Muscle of leg (tissue), 11 donors: ENCODE data around the gene ACSBG1. TPM values are rescaled to one million over a fixed set of nuclear protein-coding genes. Genes with fewer than 3 reads are reported as not detected.

Experiments used
- DNase-seq: peaks from one replicate; pipeline ENCODE4 v3.0.0; 2013
- H3K27ac ChIP-seq: one replicate; pipeline ENCODE4 v1.5.1; 2013; ENCODE audit warnings: mild to moderate bottlenecking, low read length, control low read depth
- H3K27me3 ChIP-seq: one replicate; pipeline ENCODE4 v1.6.1; 2013; ENCODE audit warnings: low read length; ENCODE audit not compliant: control insufficient read depth, insufficient read depth
- H3K36me3 ChIP-seq: one replicate; pipeline ENCODE4 v1.6.1; 2013; ENCODE audit warnings: low read length; ENCODE audit not compliant: control insufficient read depth, insufficient read depth
- H3K4me1 ChIP-seq: one replicate; pipeline ENCODE4 v1.6.1; 2013; ENCODE audit warnings: low read length; ENCODE audit not compliant: control insufficient read depth, insufficient read depth
- H3K4me3 ChIP-seq: one replicate; pipeline ENCODE4 v1.5.1; 2013; ENCODE audit warnings: low read length, control low read depth
- H3K9me3 ChIP-seq: replicated peaks from 2 replicates; pipeline ENCODE4 v1.6.1; 2013; ENCODE audit warnings: low read depth, low read length; ENCODE audit not compliant: control insufficient read depth
- WGBS: methylation state at CpG from one replicate; pipeline ENCODE4 v1.1.5; 2013; ENCODE audit warnings: missing lambda C conversion rate; ENCODE audit not compliant: insufficient coverage; 5-methylcytosine and 5-hydroxymethylcytosine counted together
- polyA plus RNA-seq, 8 donors: library from polyadenylated mRNA; unstranded; fragments of 120-200 nt; gene quantifications; one replicate each; pipeline versions ENCODE4 v1.2.1 to v1.2.3, GENCODE V29; 2013; ENCODE audit warnings: inconsistent platforms in 1 of 8, low replicate concordance in 1 of 8; ENCODE audit not compliant: insufficient read length in 8 of 8, insufficient read depth in 1 of 8
- total RNA-seq: library from RNA; stranded (reverse); fragments of 120-200 nt; gene quantifications from one replicate; pipeline ENCODE4 v1.2.4, GENCODE V29; 2013

Gene ACSBG1
- total and polyA plus RNA-seq, 9 donors = 0.22 to 2.1 (median 0.57) TPM

DNA sequence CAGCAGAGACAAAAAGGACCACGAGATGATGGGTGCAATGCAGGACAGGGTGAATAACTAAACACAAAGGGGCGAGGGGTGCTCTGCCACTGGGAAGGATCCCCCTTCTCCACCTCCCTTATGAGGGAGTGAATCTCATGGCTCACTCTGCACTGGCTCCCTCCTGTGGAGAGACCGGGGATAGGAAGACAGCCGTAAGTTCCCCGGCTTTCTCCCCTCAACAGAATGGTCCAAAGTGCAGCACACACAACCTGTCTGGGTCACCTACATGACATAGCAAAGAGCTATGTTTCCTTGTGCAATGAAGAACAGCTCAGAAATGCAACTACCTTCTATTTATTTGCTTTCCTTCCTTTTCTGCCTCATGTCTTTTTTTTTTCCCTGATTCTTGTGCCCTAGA is 7.8 kb upstream of the ACSBG1 start:
- Histone ChIP-seq H3K4me3 (no peak overlapping the region), H3K27ac (no peak overlapping the region), H3K4me1 (peaks cover 17% of the 10 kb centered on the region), H3K9me3 (no peaks in the 10 kb centered on the region), H3K27me3 (no peaks in the 10 kb centered on the region), H3K36me3 (no peaks in the 10 kb centered on the region)
- DNase-seq = no peak
- WGBS = no CpG with 5 or more reads among the region's 5 CpGs

DNA sequence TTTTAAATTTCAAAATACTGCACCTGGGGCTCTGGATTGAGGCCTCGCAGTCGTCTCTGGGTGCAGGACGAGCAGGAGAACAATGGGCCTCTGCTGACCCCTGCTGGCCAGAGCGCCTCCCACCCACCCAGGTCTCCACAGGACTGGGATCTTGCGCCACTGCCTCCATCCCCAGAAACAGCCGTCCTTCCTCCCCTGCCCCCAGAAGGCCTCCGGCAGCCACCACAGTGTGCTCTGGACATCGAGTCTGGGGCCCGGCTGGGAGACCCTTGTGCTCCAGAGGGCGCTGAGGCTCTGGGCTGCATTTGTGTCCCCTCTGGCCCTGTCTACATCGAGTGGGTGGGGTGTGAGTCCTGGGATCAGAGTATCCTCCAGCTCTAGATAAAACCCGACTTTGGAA is 6.7 kb upstream of the ACSBG1 start:
- H3K27me3 ChIP-seq = no peaks in the 10 kb centered on the region
- H3K4me1 ChIP-seq = peaks cover 17% of the 10 kb centered on the region
- H3K36me3 ChIP-seq = no peaks in the 10 kb centered on the region
- peak; percentile 82 for DNase-seq
- H3K9me3 ChIP-seq = no peaks in the 10 kb centered on the region
- 7% methylated on average over 8 of the region's 12 CpGs for WGBS
- H3K27ac ChIP-seq = no peak overlapping the region
- no peak overlapping the region for H3K4me3 ChIP-seq

DNA sequence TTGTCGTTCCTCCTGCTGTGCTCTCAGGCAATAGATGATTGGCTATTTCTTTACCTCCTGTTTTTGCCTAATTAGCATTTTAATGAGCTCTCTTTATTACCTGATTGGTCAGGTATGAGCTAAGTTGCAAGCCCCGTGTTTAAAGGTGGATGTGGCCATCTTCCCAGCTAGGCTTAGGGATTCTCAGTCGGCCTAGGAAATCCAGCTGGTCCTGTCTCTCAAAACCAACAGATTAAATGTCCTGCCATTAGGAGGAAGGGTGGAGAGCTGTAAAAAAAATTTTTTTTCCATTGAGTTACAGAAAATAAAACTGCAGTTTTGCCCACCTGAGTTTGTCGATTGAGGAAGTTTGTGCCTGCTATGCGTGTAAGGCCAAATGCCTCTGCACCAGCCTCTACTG is 5.4 kb upstream of the ACSBG1 start:
- 85% methylated on average over 2 of the region's 5 CpGs for whole genome bisulfite sequencing

GRCh38 chr15:78237146-78237545 is 2.8 kb upstream of the ACSBG1 start:
- no peak overlapping the region for H3K27ac ChIP-seq
- peaks cover 2% of the 10 kb centered on the region for H3K27me3 ChIP-seq
- H3K4me1 ChIP-seq = peaks cover 8% of the 10 kb centered on the region
- no peak for DNase-seq
- H3K36me3 ChIP-seq = no peaks in the 10 kb centered on the region
- H3K9me3 ChIP-seq = no peaks in the 10 kb centered on the region
- 70% methylated on average over 5 of the region's 6 CpGs for WGBS
- no peak overlapping the region for H3K4me3 ChIP-seq

More for the DNA sequence above, 5.4 kb upstream of the ACSBG1 start:
- DNase-seq = peak; percentile 62
- Histone ChIP-seq H3K9me3 (no peaks in the 10 kb centered on the region), H3K36me3 (no peaks in the 10 kb centered on the region), H3K27me3 (no peaks in the 10 kb centered on the region), H3K4me1 (peaks cover 17% of the 10 kb centered on the region), H3K27ac (no peak overlapping the region), H3K4me3 (no peak overlapping the region)

DNA sequence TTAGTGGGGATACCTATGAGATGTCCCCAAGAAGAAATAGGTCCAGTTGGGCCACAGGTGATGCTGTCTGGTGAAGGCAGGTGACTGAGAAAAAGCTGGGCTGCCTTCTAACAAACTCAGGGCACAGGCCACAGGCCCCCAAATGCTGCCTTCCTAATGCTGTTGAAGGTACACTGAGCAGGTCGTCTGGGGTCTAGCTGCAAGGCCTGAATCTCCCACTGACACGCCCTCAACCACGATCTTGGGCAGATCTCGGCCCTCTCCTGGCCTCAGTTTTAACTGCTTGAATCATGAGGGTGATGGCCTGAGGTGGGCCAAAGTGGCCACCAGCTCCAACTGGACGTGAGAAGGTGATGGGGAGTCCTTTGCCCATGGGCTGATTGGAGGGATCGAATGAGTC is 2.1 kb upstream of the ACSBG1 start:
- WGBS = 86% methylated on average over 5 of the region's 6 CpGs
- H3K36me3 ChIP-seq = no peaks in the 10 kb centered on the region

DNA sequence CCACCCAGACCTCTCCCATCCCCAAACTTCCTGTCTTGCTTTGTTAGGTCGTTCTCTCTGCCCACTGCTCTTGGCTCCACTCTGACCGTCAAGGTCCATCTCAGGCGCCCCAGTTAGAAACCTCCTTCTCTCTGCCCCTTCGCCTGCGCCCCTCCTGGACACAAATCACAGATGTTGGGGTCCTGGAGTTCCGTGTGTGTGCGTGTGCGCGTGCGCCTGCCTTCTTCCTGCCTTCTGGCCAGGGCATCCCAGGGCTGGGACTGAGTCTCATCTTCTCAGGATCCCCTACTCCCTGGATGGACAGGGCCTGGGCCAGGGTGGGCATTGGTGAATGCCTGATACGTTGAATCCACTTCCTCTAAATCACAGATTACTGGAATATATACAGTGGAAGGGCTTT is 869 bp downstream of the ACSBG1 start:
- H3K4me1 ChIP-seq = no peaks in the 10 kb centered on the region
- 76% methylated on average over 5 of the region's 11 CpGs for WGBS
- H3K36me3 ChIP-seq = no peaks in the 10 kb centered on the region
- no peak overlapping the region for H3K27ac ChIP-seq
- H3K4me3 ChIP-seq = no peak overlapping the region
- H3K27me3 ChIP-seq = peaks cover 2% of the 10 kb centered on the region
- DNase-seq = no peak
- no peaks in the 10 kb centered on the region for H3K9me3 ChIP-seq

More for the DNA sequence above, 2.1 kb upstream of the ACSBG1 start:
- Histone ChIP-seq H3K4me3 (no peak overlapping the region), H3K9me3 (no peaks in the 10 kb centered on the region), H3K27me3 (peaks cover 2% of the 10 kb centered on the region), H3K27ac (no peak overlapping the region), H3K4me1 (peaks cover 8% of the 10 kb centered on the region)
- no peak for DNase-seq

DNA sequence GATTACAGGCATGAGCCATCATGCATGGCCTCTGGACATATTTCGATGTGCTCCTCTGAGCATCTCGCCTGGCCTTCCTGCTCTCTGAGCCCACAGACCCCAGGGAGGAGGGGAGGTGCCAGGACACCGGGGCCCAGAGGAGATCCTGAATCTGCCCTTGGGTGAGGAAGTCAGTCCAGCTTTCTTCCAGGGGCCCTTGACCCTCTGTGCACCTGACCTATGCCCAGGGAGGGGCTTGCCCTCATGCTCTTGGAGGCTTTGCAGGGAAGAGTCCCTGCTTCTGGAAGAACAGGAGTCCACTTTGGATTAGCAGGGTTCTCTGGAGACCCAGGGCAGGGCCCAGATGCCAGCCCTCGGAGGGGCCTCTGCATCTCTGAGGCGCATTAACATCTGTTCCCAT is 1.4 kb downstream of the ACSBG1 start:
- Histone ChIP-seq H3K36me3 (no peaks in the 10 kb centered on the region), H3K4me1 (no peaks in the 10 kb centered on the region), H3K27ac (no peak overlapping the region), H3K4me3 (no peak overlapping the region), H3K9me3 (no peaks in the 10 kb centered on the region), H3K27me3 (peaks cover 2% of the 10 kb centered on the region)
- no peak for DNase-seq
- 73% methylated on average over 5 of the region's 5 CpGs for WGBS

DNA sequence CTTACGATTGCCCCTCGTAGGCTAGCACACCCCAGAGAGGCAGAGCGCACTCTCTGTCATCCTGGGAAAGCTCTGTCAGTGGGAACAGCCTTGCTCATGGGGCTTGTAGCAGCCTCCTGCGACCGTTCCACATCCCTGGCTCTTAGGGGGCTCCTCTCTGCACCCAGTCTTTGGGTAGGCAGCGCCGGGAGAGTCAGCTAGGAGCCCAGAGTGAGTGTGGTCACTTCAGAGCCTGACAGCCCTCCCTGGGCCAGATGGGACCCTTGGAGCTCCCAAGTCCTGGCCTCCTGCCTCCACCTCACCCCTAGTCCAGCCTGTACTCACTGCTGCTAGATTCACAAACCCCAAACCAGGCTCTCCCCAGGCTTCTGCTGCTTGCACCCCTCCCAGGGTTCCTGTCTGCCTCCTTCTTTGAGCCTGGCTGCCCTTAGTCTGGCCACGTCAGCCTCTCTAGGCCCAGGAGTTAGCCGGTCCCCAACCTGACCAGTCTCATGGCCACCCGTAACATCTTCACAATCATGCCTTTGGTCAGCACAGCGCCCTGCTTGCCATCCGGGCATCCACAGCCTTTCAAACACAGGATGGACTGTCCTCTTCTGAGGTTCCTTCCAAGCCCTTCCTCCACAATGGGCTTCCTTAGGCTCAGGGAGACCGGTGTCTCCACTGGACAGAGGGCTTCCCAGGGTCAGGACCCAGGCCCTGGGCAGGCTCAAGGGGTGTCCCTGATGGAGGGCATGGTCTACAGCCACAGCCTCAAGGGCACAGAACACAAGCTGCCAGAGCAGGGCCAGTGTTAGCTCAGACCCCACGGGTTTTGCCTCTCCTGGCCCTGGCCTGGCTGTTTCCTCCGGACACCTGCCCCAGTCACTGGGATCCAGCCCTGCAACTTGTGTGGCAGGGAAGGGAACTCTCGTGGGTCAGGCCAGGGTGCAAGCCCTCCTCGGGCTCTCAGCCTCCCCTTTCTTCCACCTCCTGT is 4.6 kb downstream of the ACSBG1 start:
- H3K4me3 ChIP-seq = no peak overlapping the region
- peaks cover 3% of the 10 kb centered on the region for H3K9me3 ChIP-seq
- 67% methylated on average over 16 of the region's 17 CpGs for WGBS
- H3K36me3 ChIP-seq = no peaks in the 10 kb centered on the region
- DNase-seq = no peak
- no peaks in the 10 kb centered on the region for H3K4me1 ChIP-seq
- H3K27ac ChIP-seq = no peak overlapping the region
- H3K27me3 ChIP-seq = peaks cover 2% of the 10 kb centered on the region

DNA sequence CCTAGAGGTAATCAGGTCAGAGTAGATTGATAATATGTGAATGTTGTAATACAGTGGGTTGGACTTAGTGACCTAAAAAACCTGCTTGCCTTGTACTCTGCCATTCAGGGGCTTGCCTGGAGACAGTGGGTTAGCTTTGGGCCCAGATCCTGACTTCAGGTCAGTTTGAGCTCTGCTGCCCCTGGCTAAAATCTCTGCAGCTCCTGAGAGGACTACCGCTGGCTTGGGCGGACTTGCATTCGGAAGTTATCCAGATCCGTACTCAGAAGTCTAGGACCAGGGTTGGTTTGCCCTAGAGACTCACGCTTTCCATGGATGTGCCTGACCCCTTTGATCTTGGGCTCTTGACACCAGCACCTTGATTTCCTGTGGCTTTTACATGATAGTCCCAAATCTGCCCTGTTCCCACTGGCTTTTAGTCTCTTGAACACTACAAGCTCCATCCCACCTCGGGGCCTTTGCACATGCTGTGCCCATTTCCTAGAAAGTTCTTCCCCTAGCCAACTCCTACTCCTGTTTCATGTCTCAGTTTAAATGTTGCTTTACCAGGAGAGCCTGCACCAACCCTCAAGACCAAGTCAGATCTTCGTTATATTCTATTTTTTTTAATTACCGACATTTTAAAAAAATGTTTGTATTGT is 5.9 kb downstream of the ACSBG1 start:
- Histone ChIP-seq H3K27ac (no peak overlapping the region), H3K36me3 (no peaks in the 10 kb centered on the region), H3K9me3 (peaks cover 3% of the 10 kb centered on the region), H3K4me3 (no peak overlapping the region), H3K27me3 (no peaks in the 10 kb centered on the region), H3K4me1 (no peaks in the 10 kb centered on the region)
- DNase-seq = no peak
- WGBS = 86% methylated on average over 6 of the region's 8 CpGs

- no peaks in the 10 kb centered on the region for H3K4me1 ChIP-seq
- DNase-seq = no peak
- H3K36me3 ChIP-seq = no peaks in the 10 kb centered on the region
- H3K27me3 ChIP-seq = no peaks in the 10 kb centered on the region
- no CpG with 5 or more reads among the region's 3 CpGs for WGBS
- H3K9me3 ChIP-seq = peaks cover 3% of the 10 kb centered on the region
- no peak overlapping the region for H3K27ac ChIP-seq
- H3K4me3 ChIP-seq = no peak overlapping the region
Observed at GRCh38 chr15:78225783-78226541, 8.4 kb downstream of the ACSBG1 start.
